ENCODE data around the gene NCKAP5.

- TF ChIP-seq POLR2A (IDR thresholded peaks at IDR 0.05), result no peak
- TF ChIP-seq CTCF (IDR thresholded peaks at IDR 0.05 in 4 of 5, conservative IDR thresholded peaks at IDR 0.05 in 1 of 5), result no peak
Measured at GRCh38 chr2:133588144-133588543, 19.9 kb upstream of the NCKAP5 start.
